Fibroblast of villous mesenchyme (primary cell): ENCODE results near the gene COL15A1. TPM values are rescaled to one million over a fixed set of nuclear protein-coding genes. Genes with fewer than 3 reads are reported as not detected.

Source experiments
- DNase-seq: peaks from one replicate; pipeline ENCODE4 v3.0.0-alpha.2; 2010; ENCODE audit warnings: low read depth
- H3K4me3 ChIP-seq: 2 replicates; pipeline ENCODE4 v1.5.1; 2011; ENCODE audit warnings: low read depth, mild to moderate bottlenecking, low read length
- total RNA-seq: library from RNA; depleted of rRNA; stranded (reverse); fragments of >200 nt; gene quantifications from 2 replicates; pipeline ENCODE4 v1.2.3, GENCODE V29; 2012
- TF ChIP-seq, protein P1 (sequence below): IDR thresholded peaks from 2 replicates; pipeline ENCODE4 v1.5.1; 2012; ENCODE audit warnings: low read depth, mild to moderate bottlenecking, low read length; ENCODE audit not compliant: insufficient read depth

The COL15A1 gene
- total RNA-seq, 1 donor: 1.7 TPM

- TF ChIP-seq, protein P1, sequence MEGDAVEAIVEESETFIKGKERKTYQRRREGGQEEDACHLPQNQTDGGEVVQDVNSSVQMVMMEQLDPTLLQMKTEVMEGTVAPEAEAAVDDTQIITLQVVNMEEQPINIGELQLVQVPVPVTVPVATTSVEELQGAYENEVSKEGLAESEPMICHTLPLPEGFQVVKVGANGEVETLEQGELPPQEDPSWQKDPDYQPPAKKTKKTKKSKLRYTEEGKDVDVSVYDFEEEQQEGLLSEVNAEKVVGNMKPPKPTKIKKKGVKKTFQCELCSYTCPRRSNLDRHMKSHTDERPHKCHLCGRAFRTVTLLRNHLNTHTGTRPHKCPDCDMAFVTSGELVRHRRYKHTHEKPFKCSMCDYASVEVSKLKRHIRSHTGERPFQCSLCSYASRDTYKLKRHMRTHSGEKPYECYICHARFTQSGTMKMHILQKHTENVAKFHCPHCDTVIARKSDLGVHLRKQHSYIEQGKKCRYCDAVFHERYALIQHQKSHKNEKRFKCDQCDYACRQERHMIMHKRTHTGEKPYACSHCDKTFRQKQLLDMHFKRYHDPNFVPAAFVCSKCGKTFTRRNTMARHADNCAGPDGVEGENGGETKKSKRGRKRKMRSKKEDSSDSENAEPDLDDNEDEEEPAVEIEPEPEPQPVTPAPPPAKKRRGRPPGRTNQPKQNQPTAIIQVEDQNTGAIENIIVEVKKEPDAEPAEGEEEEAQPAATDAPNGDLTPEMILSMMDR: no peak
- DNase-seq: no peak
- no peak overlapping the region for H3K4me3 ChIP-seq
Observed at GRCh38 chr9:98960409-98960808, 16.7 kb downstream of the COL15A1 start.

DNA sequence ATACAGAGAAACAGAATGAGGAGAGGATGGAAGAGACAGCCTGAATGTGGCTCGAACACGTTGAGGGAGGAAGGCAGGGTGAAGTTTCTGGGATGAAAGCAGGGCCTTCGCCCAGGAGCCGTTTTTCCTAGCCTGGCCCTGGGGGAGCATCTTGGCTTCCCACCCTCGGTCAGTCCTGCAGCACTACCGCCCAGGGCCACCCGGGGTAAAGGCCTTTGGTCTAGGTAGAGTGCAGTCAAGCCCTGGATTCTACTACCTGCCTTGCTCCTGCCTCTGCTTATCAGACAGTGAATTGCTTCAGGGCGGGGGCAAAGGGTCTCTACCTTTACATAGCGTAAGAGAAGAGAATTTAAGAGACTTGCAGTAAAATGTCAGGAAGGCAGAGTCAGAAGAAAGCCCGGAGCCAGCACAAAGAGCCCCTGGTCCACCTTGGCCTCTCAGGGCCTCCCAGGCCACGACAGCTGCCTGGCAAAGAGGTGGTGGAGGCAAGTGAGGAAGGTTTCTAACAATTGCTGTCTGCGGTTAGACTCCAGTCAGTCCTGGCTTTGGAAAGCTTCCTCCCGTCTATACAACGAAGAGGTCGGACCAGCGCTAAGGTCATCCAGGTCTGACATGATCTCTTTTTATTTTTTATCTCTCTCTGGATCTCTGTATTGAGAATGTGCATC is 17.9 kb downstream of the COL15A1 start:
- no peak overlapping the region for H3K4me3 ChIP-seq
- no peak for DNase-seq
- TF ChIP-seq, protein P1: no peak

DNA sequence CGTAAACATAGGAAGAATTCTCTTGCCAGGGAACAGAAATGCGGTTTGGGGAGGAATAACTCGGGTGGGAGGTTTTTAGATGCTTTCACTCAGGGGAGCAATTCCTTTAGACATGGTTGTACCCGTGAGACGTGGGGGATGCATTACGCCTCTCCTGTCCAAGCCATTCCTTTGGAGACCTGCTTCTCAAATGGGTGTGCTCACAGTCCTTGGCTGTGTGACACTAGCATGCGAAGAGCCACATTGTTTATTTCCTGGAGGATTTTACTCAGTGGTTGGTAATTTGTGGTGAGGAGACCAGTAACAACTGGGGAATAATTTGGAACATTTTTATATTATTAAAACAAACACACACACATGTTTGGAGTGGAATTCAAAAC is 18.5 kb downstream of the COL15A1 start:
- DNase-seq: peak; percentile 70
- TF ChIP-seq, protein P1: no peak
- no peak overlapping the region for H3K4me3 ChIP-seq

DNA sequence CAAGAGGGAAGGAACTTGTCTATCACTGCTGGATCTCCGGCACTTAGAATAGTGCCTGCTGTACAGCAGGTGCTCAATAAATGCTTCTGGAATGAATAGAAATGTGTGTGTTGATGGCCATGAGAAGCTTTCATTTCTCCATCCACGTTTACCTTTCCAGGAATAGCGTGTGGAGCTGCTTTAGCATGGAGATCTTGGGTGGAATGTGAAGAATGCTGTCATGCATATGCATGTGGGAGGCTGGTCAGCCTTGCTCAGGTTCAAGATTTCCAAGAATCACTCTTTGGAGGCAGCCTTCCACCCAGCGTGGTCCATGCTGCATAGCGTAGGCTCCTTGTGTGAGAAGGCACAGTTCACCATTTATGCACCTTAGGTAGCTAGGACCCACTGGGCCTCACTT is 19.2 kb downstream of the COL15A1 start:
- TF ChIP-seq, protein P1: no peak
- no peak overlapping the region for H3K4me3 ChIP-seq
- DNase-seq: no peak

- peak; percentile 48 for DNase-seq
- no peak overlapping the region for H3K4me3 ChIP-seq
- TF ChIP-seq, protein P1: no peak
Observed at GRCh38 chr9:98964201-98964600, 20.5 kb downstream of the COL15A1 start.

- TF ChIP-seq, protein P1: no peak
- H3K4me3 ChIP-seq: no peak overlapping the region
- no peak for DNase-seq
Observed at GRCh38 chr9:98964911-98965336, 21.2 kb downstream of the COL15A1 start.

- H3K4me3 ChIP-seq: no peak overlapping the region
- no peak for DNase-seq
- TF ChIP-seq, protein P1: no peak
Observed at GRCh38 chr9:98966676-98967075, 23.0 kb downstream of the COL15A1 start.
